GM12865 (cell line): ENCODE data around the gene GSTA4.
"Not testable (repeated sequence)": the region's sequence is repeated elsewhere in the genome, so short reads cannot be mapped to it uniquely, and the experiment has no call there.

Experiments
- DNase-seq: peaks from one replicate; pipeline ENCODE4 v3.0.0; 2010; ENCODE audit warnings: low read depth
- H3K4me3 ChIP-seq: 2 replicates; pipeline ENCODE4 v1.5.1; 2011; ENCODE audit warnings: mild to moderate bottlenecking, low read depth, low read length, control low read depth
- TF ChIP-seq, protein P1 (sequence below): IDR thresholded peaks from 2 replicates; pipeline ENCODE4 v1.5.1; 2011; ENCODE audit warnings: low read length, control low read depth, low read depth, inconsistent platforms; ENCODE audit not compliant: insufficient read depth; ENCODE audit errors: missing control alignments

Gene GSTA4

DNA sequence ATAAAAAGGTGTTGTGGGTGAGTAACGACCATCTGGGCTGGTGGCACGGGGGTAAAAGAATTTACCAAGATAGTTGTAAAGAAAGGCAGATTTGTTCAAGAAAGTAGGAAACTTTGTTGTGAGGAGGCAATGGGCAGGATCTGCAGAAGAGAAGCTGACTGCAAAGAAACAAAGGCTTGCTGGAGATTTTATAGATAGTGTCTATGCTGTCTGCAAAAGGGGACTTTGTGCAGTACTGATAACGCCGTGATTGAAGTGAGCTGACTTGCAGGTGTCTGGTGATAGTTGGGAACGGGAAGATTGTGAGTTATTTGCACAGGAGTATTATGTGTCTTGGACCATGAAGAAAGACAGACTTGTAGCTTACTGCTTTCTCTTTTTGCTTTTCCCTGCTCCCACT, 48.8 kb downstream of the GSTA4 start:
- no peak overlapping the region for H3K4me3 ChIP-seq
- TF ChIP-seq, protein P1, sequence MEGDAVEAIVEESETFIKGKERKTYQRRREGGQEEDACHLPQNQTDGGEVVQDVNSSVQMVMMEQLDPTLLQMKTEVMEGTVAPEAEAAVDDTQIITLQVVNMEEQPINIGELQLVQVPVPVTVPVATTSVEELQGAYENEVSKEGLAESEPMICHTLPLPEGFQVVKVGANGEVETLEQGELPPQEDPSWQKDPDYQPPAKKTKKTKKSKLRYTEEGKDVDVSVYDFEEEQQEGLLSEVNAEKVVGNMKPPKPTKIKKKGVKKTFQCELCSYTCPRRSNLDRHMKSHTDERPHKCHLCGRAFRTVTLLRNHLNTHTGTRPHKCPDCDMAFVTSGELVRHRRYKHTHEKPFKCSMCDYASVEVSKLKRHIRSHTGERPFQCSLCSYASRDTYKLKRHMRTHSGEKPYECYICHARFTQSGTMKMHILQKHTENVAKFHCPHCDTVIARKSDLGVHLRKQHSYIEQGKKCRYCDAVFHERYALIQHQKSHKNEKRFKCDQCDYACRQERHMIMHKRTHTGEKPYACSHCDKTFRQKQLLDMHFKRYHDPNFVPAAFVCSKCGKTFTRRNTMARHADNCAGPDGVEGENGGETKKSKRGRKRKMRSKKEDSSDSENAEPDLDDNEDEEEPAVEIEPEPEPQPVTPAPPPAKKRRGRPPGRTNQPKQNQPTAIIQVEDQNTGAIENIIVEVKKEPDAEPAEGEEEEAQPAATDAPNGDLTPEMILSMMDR = no peak
- no peak for DNase-seq

DNA sequence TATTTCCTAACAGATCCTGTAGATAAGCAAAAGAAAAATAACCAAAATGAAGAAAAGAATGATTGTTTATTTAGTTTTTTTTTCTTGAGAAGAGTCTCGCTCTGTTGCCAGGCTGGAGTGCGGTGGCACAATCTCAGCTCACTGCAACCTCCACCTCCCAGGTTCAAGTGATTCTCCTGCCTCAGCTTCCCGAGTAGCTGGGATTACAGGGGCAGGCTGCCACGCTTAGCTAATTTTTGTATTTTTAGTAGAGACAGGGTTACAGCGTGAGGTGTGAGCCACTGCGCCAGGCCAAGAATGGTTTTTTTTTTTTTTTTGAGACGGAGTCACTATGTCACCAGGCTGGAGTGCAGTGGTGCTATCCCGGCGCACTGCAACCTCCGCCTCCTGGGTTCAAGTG, 52.3 kb downstream of the GSTA4 start:
- not testable (repeated sequence) for DNase-seq, H3K4me3 ChIP-seq

DNA sequence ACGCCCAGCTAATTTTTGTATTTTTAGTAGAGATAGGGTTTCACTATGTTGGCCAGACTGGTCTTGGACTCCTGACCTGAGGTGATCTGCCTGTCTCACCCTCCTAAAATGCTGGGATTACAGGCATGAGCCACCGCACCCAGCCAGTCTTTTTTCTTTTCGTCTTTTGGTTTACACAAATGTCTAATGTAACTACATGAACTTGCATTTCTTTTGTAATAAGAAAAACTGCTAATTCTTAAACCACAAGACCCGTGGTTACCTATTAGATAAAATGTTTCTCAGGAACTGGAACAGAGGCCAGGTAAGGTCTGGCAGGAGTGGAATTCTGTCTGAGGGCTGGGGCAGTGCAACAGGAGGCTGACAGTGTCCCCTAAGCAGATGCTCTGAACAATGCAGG, 52.9 kb downstream of the GSTA4 start:
- TF ChIP-seq, protein P1 = no peak
- no peak for DNase-seq
- H3K4me3 ChIP-seq = no peak overlapping the region

DNA sequence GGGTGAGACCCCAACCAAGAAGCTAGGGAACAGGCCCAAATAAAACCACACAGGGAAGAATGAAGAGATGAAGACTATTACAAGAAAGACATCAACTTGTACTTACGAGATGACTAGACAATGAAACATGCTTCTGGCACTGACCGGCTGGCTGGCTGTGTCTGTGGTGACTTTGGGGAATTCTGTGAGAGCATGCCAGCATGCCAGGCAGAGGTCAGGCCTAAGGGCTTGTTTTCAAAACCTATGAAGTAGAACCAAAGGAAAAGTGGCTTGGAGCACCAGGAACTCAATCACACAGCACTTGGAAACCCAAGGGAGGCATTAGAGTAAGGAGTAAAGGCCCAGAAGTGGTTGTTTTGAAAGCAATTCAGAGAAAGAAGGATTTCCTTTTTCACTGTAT, 57.2 kb downstream of the GSTA4 start:
- no peak overlapping the region for H3K4me3 ChIP-seq
- no peak for DNase-seq
- TF ChIP-seq, protein P1 = no peak

DNA sequence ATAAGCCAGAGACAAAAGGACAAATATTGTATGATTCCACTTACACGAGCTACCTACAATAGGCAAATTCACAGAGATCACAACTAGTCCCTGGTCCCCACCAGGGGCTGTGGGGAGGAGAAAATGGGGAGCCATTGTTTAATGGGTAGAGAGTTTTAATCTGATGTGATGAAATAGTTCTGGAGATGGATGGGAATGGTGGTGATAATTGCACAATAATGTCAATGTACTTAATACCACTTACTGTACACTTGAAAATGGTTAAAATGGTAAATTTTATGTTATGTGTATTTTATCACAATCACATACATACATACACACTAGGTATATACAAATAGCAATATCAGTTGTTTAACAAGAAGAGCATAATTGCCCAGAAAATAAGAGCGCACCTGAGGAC, 61.3 kb downstream of the GSTA4 start:
- TF ChIP-seq, protein P1 = no peak
- H3K4me3 ChIP-seq = no peak overlapping the region
- no peak for DNase-seq

DNA sequence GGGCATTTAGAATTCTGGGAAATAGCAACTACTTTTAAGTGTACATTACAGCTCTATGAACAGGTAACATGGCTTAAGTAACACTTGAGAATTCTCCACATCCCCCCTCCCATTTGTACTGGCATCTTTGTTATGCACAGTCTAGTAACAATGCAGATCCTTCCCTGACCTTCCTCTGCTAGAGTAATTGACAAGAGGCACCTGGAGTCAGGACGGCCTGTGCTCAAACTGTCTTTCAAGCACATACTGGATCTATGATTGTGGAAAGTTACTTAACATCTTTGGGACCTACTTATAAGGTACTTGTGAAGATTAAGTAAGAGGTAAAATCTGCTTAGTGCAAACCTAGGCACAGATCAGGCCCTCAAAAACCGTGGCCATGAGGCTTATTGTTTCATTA, 63.7 kb downstream of the GSTA4 start:
- TF ChIP-seq, protein P1 = no peak
- no peak for DNase-seq
- no peak overlapping the region for H3K4me3 ChIP-seq

DNA sequence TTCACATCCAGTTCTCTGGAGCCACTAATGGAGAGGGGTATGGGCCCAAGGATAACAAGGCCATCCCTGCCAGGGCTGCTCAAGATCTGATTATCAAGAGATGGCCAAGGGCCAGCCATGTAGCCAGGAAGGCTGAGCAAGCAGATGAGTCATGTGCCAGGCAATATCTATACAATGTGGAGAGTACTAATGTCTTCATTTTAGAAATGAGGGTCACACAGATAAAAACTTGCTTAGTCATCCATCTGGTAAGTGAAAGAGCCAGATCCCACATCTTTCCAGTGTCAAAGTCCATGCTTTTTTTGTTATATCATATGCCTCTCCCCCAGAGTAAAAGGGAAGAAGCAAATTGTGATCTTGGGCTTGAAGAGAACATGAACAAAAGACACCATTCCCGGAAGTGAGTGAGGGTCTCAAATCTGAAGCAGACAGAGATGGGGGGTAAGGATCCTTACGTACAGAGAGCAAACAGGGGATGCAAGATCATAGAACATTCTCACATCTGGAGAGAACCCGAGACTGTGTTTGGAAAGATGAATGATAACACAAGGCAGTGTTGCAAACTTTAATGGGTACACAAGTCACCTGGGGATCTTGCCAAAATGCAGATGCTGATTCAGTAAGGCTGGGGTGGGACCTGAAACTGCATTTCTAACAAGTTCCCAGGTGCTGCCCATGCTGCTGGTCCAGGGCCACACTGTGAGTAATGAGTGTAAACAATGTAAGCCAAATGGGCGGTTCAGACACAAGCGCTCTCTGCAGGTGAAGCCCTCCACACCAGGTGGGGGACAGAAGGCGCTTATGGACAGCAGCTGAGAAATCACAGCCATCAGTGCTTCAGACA, 65.5 kb downstream of the GSTA4 start:
- TF ChIP-seq, protein P1 = no peak
- H3K4me3 ChIP-seq = no peak overlapping the region
- no peak for DNase-seq
